Measurements from ENCODE around the gene PSEN2.

DNA sequence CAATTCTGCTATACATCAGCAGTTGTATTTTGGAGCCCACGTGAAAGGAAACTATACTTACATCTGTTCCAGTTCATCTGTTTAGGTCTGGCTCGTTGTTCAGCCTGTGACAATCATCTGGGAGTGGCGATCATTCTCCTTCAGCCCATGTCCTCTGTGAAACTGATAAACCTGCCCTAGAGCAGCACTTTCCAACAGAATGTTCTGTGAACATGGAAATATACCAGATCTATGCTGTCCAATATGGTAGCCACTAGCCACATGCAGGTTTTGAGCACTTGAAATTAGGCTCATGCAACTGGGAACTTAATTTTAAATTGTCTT, 45.2 kb downstream of the PSEN2 start:
- no peak for TF ChIP-seq EZH2 (IDR thresholded peaks at IDR 0.05; ENCODE audit: low read depth)
- TF ChIP-seq, protein P1, sequence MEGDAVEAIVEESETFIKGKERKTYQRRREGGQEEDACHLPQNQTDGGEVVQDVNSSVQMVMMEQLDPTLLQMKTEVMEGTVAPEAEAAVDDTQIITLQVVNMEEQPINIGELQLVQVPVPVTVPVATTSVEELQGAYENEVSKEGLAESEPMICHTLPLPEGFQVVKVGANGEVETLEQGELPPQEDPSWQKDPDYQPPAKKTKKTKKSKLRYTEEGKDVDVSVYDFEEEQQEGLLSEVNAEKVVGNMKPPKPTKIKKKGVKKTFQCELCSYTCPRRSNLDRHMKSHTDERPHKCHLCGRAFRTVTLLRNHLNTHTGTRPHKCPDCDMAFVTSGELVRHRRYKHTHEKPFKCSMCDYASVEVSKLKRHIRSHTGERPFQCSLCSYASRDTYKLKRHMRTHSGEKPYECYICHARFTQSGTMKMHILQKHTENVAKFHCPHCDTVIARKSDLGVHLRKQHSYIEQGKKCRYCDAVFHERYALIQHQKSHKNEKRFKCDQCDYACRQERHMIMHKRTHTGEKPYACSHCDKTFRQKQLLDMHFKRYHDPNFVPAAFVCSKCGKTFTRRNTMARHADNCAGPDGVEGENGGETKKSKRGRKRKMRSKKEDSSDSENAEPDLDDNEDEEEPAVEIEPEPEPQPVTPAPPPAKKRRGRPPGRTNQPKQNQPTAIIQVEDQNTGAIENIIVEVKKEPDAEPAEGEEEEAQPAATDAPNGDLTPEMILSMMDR (conservative IDR thresholded peaks at IDR 0.05) = no peak
